Measurements from ENCODE around the gene MPST. TPM values are rescaled to one million over a fixed set of nuclear protein-coding genes. Genes with fewer than 3 reads are reported as not detected.

MPST gene
- polyA plus RNA-seq, 1 donor (not counting 4 experiments of a cell fraction or from before 2014, with no cell fraction given): 23.5 TPM

- Histone ChIP-seq H2AFZ (ENCODE audit: control insufficient read depth, low read length) (no peak overlapping the region), H3K36me3 (ENCODE audit: control insufficient read depth in 2 of 2, extremely low read depth in 1 of 2, insufficient read depth in 2 of 2, low read length in 2 of 2) (peaks cover 0 to 6% of the 10 kb centered on the region in 2 experiments), H4K20me1 (ENCODE audit: control insufficient read depth, extremely low read depth, insufficient read depth, low read length) (no peaks in the 10 kb centered on the region), H3K4me3 (ENCODE audit: control insufficient read depth in 2 of 3, extremely low read depth in 1 of 3, insufficient read depth in 2 of 3, low read depth in 1 of 3, low read length in 3 of 3) (no peak overlapping the region), H3K9ac (ENCODE audit: control insufficient read depth, extremely low read depth, insufficient read depth, low read length) (no peak overlapping the region), H3K9me1 (ENCODE audit: control insufficient read depth, extremely low read depth, insufficient read depth, low read length) (no peaks in the 10 kb centered on the region), H3K79me2 (ENCODE audit: control insufficient read depth, insufficient read depth, low read length) (no peaks in the 10 kb centered on the region), H3K4me1 (ENCODE audit: control insufficient read depth, extremely low read depth, insufficient read depth, low read length) (no peaks in the 10 kb centered on the region), H3K27ac (ENCODE audit: control insufficient read depth, insufficient read depth, low read length) (no peak overlapping the region), H3K9me3 (ENCODE audit: control insufficient read depth, low read depth, low read length) (no peaks in the 10 kb centered on the region), H3K4me2 (ENCODE audit: control insufficient read depth, extremely low read depth, insufficient read depth, low read depth, low read length) (no peak overlapping the region), H3K27me3 (ENCODE audit: control insufficient read depth, extremely low read depth, insufficient read depth, low read length) (no peaks in the 10 kb centered on the region)
- no peak for TF ChIP-seq EZH2 (IDR thresholded peaks at IDR 0.05; ENCODE audit: low read length)
- TF ChIP-seq CTCF (optimal IDR thresholded peaks at IDR 0.05 in 1 of 3, IDR thresholded peaks at IDR 0.05 in 1 of 3, conservative IDR thresholded peaks at IDR 0.05 in 1 of 3; ENCODE audit: extremely low read depth in 1 of 3, insufficient read depth in 2 of 3, low read length in 3 of 3): no peak
- no peak for DNase-seq (ENCODE audit: low read depth, low spot score)
- FAIRE-seq: no peak
- dilution Hi-C loops (cut with MboI; ENCODE audit: extremely low pct_ligation_motif_present, low sequenced_read_pairs): no loop called here
Observed at GRCh38 chr22:37058917-37059701, 39.6 kb downstream of the MPST start.

DNA sequence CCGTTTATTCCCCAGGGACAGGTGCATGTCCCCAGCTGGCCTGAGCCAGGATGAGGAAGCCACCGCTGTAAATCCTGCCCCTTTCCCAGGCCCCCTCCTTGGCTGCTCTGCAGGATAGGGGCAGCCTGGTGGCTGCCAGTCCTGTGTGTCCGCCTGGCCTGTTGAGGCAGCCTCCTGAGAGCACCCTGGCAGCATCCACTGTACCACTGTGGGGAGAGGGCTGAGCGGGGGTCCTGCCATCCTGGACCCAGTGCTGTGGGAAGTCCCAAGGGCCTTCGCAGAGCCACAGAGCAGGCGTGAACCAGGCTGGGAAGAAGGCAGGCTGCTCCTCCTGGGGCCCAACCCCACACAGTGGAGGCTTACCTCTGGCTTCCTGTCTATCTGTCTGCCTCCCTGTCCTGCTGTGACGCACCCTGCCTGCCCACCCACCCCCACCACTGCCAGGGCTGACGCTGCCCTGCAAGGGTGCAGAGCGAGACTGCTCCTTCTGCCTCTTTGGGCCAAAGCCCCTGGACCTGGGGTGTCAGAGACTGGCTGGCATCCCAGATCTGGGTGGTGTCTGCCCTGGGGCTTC lies 40.4 kb downstream of the MPST start:
- H3K36me3 ChIP-seq (ENCODE audit: control insufficient read depth in 2 of 2, extremely low read depth in 1 of 2, insufficient read depth in 2 of 2, low read length in 2 of 2): peaks cover 0 to 6% of the 10 kb centered on the region in 2 experiments
- no peaks in the 10 kb centered on the region for H3K27me3 ChIP-seq (ENCODE audit: control insufficient read depth, extremely low read depth, insufficient read depth, low read length)
- no peak overlapping the region for H3K27ac ChIP-seq (ENCODE audit: control insufficient read depth, insufficient read depth, low read length)
- no peak for FAIRE-seq
- no peak overlapping the region for H3K4me3 ChIP-seq (ENCODE audit: control insufficient read depth in 2 of 3, extremely low read depth in 1 of 3, insufficient read depth in 2 of 3, low read depth in 1 of 3, low read length in 3 of 3)
- no peaks in the 10 kb centered on the region for H3K79me2 ChIP-seq (ENCODE audit: control insufficient read depth, insufficient read depth, low read length)
- no peak overlapping the region for H3K4me2 ChIP-seq (ENCODE audit: control insufficient read depth, extremely low read depth, insufficient read depth, low read depth, low read length)
- no peak overlapping the region for H2AFZ ChIP-seq (ENCODE audit: control insufficient read depth, low read length)
- DNase-seq (ENCODE audit: low read depth, low spot score): no peak
- H3K9me1 ChIP-seq (ENCODE audit: control insufficient read depth, extremely low read depth, insufficient read depth, low read length): no peaks in the 10 kb centered on the region
- H3K4me1 ChIP-seq (ENCODE audit: control insufficient read depth, extremely low read depth, insufficient read depth, low read length): no peaks in the 10 kb centered on the region
- H3K9ac ChIP-seq (ENCODE audit: control insufficient read depth, extremely low read depth, insufficient read depth, low read length): no peak overlapping the region
- H3K9me3 ChIP-seq (ENCODE audit: control insufficient read depth, low read depth, low read length): no peaks in the 10 kb centered on the region
- TF ChIP-seq CTCF (optimal IDR thresholded peaks at IDR 0.05 in 1 of 3, IDR thresholded peaks at IDR 0.05 in 1 of 3, conservative IDR thresholded peaks at IDR 0.05 in 1 of 3; ENCODE audit: extremely low read depth in 1 of 3, insufficient read depth in 2 of 3, low read length in 3 of 3): no peak
- no peaks in the 10 kb centered on the region for H4K20me1 ChIP-seq (ENCODE audit: control insufficient read depth, extremely low read depth, insufficient read depth, low read length)
- dilution Hi-C loops (cut with MboI; ENCODE audit: extremely low pct_ligation_motif_present, low sequenced_read_pairs): no loop called here

All from keratinocyte (primary cell).